H1 (cell line): Measurements from ENCODE around the gene NLN. TPM values are rescaled to one million over a fixed set of nuclear protein-coding genes. Genes with fewer than 3 reads are reported as not detected.

ENCODE experiments used
- CTCF ChIA-PET: fragments of 300-600 bp; sonication (Branson Sonifier 250); formaldehyde crosslinking; loops from one replicate; lab custom pipeline; 2021; ENCODE audit not compliant: partially characterized antibody; lab: Charles Lee
- POLR2A ChIA-PET: fragments of 300-600 bp; sonication (Branson Sonifier 250); formaldehyde crosslinking; loops from one replicate; lab custom pipeline; 2021; ENCODE audit warnings: inconsistent platforms; ENCODE audit not compliant: partially characterized antibody; lab: Charles Lee
- DNase-seq, 2 experiments: peaks; one replicate each; pipeline versions ENCODE4 v3.0.0 to v3.0.0-alpha.2; 2010 to 2022; ENCODE audit warnings: low spot score in 2 of 2, low read depth in 1 of 2, mixed read lengths in 1 of 2
- FAIRE-seq: peaks from 2 replicates; lab custom pipeline; 2011; peaks lifted over from hg19 to GRCh38; lab: Jason Lieb, UNC
- H2AFZ ChIP-seq: 2 replicates; pipeline ENCODE4 v1.8.1; 2012; ENCODE audit warnings: low read length, inconsistent platforms
- H2AK5ac ChIP-seq: 2 replicates; pipeline ENCODE4 v1.6.1; 2013; ENCODE audit warnings: low read depth, low read length
- H2BK120ac ChIP-seq: replicated peaks from 2 replicates; pipeline ENCODE3; 2013; ENCODE audit warnings: low read depth, low read length, inconsistent platforms
- H2BK12ac ChIP-seq: 2 replicates; pipeline ENCODE4 v1.6.1; 2013; ENCODE audit warnings: low read depth, low read length
- H2BK15ac ChIP-seq: 2 replicates; pipeline ENCODE4 v1.6.1; 2013; ENCODE audit warnings: low read length
- H2BK20ac ChIP-seq: 2 replicates; pipeline ENCODE4 v1.6.1; 2013; ENCODE audit warnings: low read length
- H2BK5ac ChIP-seq: 2 replicates; pipeline ENCODE4 v1.6.1; 2013; ENCODE audit warnings: low read depth, low read length
- H3K14ac ChIP-seq: 2 replicates; pipeline ENCODE4 v1.6.1; 2013; ENCODE audit warnings: inconsistent platforms; ENCODE audit not compliant: insufficient read length
- H3K18ac ChIP-seq: 2 replicates; pipeline ENCODE4 v1.6.1; 2013; ENCODE audit warnings: low read length; ENCODE audit errors: extremely low read depth
- H3K23ac ChIP-seq: 2 replicates; pipeline ENCODE4 v1.6.1; 2013; ENCODE audit warnings: inconsistent platforms; ENCODE audit not compliant: insufficient read length
- H3K23me2 ChIP-seq: 2 replicates; pipeline ENCODE4 v1.6.1; 2013; ENCODE audit warnings: low read depth, low read length
- H3K27ac ChIP-seq: 2 replicates; pipeline ENCODE4 v1.6.1; 2011; ENCODE audit warnings: low read depth, low read length, inconsistent platforms
- H3K27me3 ChIP-seq, 4 experiments: replicated peaks in 1 of 4; 1 replicate in 1 of 4; 2 replicates in 3 of 4; pipeline versions ENCODE4 v1.6.1 to v1.8.1; 2011 to 2013; ENCODE audit warnings: low read length in 3 of 4, mild to moderate bottlenecking in 3 of 4, inconsistent platforms in 2 of 4, mixed read lengths in 2 of 4, moderate library complexity in 1 of 4; ENCODE audit not compliant: control insufficient read depth in 3 of 4, insufficient read depth in 3 of 4; ENCODE audit errors: extremely low read depth in 1 of 4
- H3K36me3 ChIP-seq, 4 experiments: 2 replicates each; pipeline versions ENCODE4 v1.6.1 to v1.8.1; 2011 to 2013; ENCODE audit warnings: mild to moderate bottlenecking in 4 of 4, low read length in 3 of 4, moderate library complexity in 2 of 4, control low read depth in 1 of 4, inconsistent platforms in 1 of 4; ENCODE audit not compliant: insufficient read depth in 4 of 4, control insufficient read depth in 2 of 4
- H3K4ac ChIP-seq: replicated peaks from 2 replicates; pipeline ENCODE3; 2013; ENCODE audit warnings: low read length, low read depth, mixed read lengths, inconsistent platforms; ENCODE audit not compliant: insufficient read length
- H3K4me1 ChIP-seq, 4 experiments: replicated peaks in 1 of 4; 1 replicate in 1 of 4; 2 replicates in 3 of 4; pipeline versions ENCODE4 v1.6.1 to v1.8.1; 2011 to 2013; ENCODE audit warnings: low read length in 3 of 4, inconsistent platforms in 2 of 4, mixed read lengths in 1 of 4; ENCODE audit not compliant: insufficient read depth in 4 of 4, control insufficient read depth in 3 of 4
- H3K4me2 ChIP-seq, 2 experiments: 2 replicates each; pipeline versions ENCODE4 v1.6.1 to v1.8.1; 2011 to 2013; ENCODE audit warnings: low read depth in 2 of 2, low read length in 2 of 2, control low read depth in 1 of 2, inconsistent platforms in 1 of 2, mild to moderate bottlenecking in 1 of 2; ENCODE audit not compliant: insufficient read depth in 1 of 2
- H3K4me3 ChIP-seq, 4 experiments: fragments of 200-600, 300-600 bp in 1 of 4; sonication (generic), shearing (Covaris generic), sonication (Bioruptor Twin) in 1 of 4; 2 replicates each; pipeline versions ENCODE4 v1.5.1 to v1.8.1; 2011 to 2016; ENCODE audit warnings: low read length in 4 of 4, low read depth in 3 of 4, control low read depth in 2 of 4, inconsistent platforms in 2 of 4, mild to moderate bottlenecking in 2 of 4, mixed read lengths in 1 of 4, moderate library complexity in 1 of 4; ENCODE audit not compliant: insufficient read depth in 2 of 4; ENCODE audit errors: extremely low read depth in 1 of 4
- H3K56ac ChIP-seq: replicated peaks from 2 replicates; pipeline ENCODE3; 2013; ENCODE audit warnings: low read depth, mild to moderate bottlenecking, mixed read lengths, low read length, inconsistent platforms; ENCODE audit not compliant: insufficient read length
- H3K79me1 ChIP-seq: 2 replicates; pipeline ENCODE4 v1.6.1; 2013; ENCODE audit warnings: low read depth, low read length, control low read depth
- H3K79me2 ChIP-seq, 2 experiments: 2 replicates each; pipeline versions ENCODE4 v1.6.1 to v1.8.1; 2012 to 2013; ENCODE audit warnings: low read length in 2 of 2, mild to moderate bottlenecking in 2 of 2, inconsistent platforms in 1 of 2; ENCODE audit not compliant: insufficient read depth in 2 of 2, control insufficient read depth in 1 of 2
- H3K9ac ChIP-seq, 4 experiments: replicated peaks in 1 of 4; 1 replicate in 1 of 4; 2 replicates in 3 of 4; pipeline versions ENCODE4 v1.6.1 to v1.8.1; 2011 to 2013; ENCODE audit warnings: low read depth in 3 of 4, low read length in 3 of 4, control low read depth in 2 of 4, mild to moderate bottlenecking in 2 of 4, moderate library complexity in 2 of 4, inconsistent platforms in 1 of 4; ENCODE audit errors: extremely low read depth in 1 of 4
- H3K9me3 ChIP-seq, 2 experiments: 2 replicates each; pipeline versions ENCODE4 v1.6.1 to v1.8.1; 2012 to 2013; ENCODE audit warnings: mild to moderate bottlenecking in 2 of 2, moderate library complexity in 2 of 2, control low read depth in 1 of 2, inconsistent platforms in 1 of 2, low read depth in 1 of 2, low read length in 1 of 2, mixed read lengths in 1 of 2; ENCODE audit not compliant: insufficient read depth in 2 of 2
- H4K20me1 ChIP-seq, 2 experiments: replicated peaks in 1 of 2; 2 replicates each; pipeline versions ENCODE3 to v1.8.1; 2011 to 2013; ENCODE audit warnings: inconsistent platforms in 2 of 2, low read length in 2 of 2, mild to moderate bottlenecking in 1 of 2; ENCODE audit not compliant: insufficient read depth in 2 of 2, control insufficient read depth in 1 of 2
- H4K5ac ChIP-seq: 2 replicates; pipeline ENCODE4 v1.6.1; 2013; ENCODE audit warnings: low read length, low read depth, mixed read lengths, inconsistent platforms; ENCODE audit not compliant: insufficient read length
- H4K8ac ChIP-seq: 2 replicates; pipeline ENCODE4 v1.8.0; 2013; ENCODE audit warnings: mild to moderate bottlenecking, moderate library complexity, low read length, inconsistent platforms; ENCODE audit not compliant: insufficient read depth; ENCODE audit errors: extremely low read depth
- H4K91ac ChIP-seq: replicated peaks from 2 replicates; pipeline ENCODE3; 2013; ENCODE audit warnings: low read length, mixed read lengths, inconsistent platforms; ENCODE audit not compliant: insufficient read length
- EZH2 ChIP-seq: fragments of 200-600 bp; sonication (generic); IDR thresholded peaks from 2 replicates; pipeline ENCODE4 v1.7.1; 2012; ENCODE audit warnings: low read depth, mild to moderate bottlenecking, moderate library complexity, low read length, inconsistent platforms; ENCODE audit not compliant: severe bottlenecking
- JUN ChIP-seq: IDR thresholded peaks from 2 replicates; pipeline ENCODE4 v1.6.1; 2011; ENCODE audit warnings: low read depth, mild to moderate bottlenecking, improper control_type of control experiment, low read length
- JUND ChIP-seq: IDR thresholded peaks from 2 replicates; pipeline ENCODE4 v1.6.1; 2011; ENCODE audit warnings: mild to moderate bottlenecking, improper control_type of control experiment, low read length
- RBBP5 ChIP-seq: IDR thresholded peaks from 2 replicates; pipeline ENCODE4 v1.7.1; 2012; ENCODE audit warnings: low read depth, mild to moderate bottlenecking, inconsistent platforms, low read length, moderate library complexity, borderline replicate concordance
- TEAD4 ChIP-seq: IDR thresholded peaks from 2 replicates; pipeline ENCODE4 v1.6.1; 2012; ENCODE audit warnings: low read depth, low read length, inconsistent platforms, mixed read lengths
- WGBS, 2 experiments: shearing (Covaris generic) in 1 of 2; methylation state at CpG; one replicate each; pipeline versions ENCODE4 v1.1.6 to v1.1.7; 2013 to 2015; ENCODE audit warnings: low lambda C conversion rate in 2 of 2, mixed read lengths in 2 of 2, inconsistent platforms in 1 of 2, low coverage in 1 of 2, missing lambda C conversion rate in 1 of 2; ENCODE audit not compliant: insufficient replicate concordance in 2 of 2, insufficient coverage in 1 of 2, insufficient read length in 1 of 2; ENCODE audit errors: extremely low coverage in 1 of 2, missing lambda C conversion rate in 1 of 2; 5-methylcytosine and 5-hydroxymethylcytosine counted together
- polyA plus RNA-seq, 7 experiments: library from polyadenylated mRNA; depleted of rRNA in 3 of 7; stranded (reverse) in 5 of 7; unstranded in 2 of 7; fragments of >200 nt in 5 of 7; fragments of 200-250 nt in 2 of 7; gene quantifications; 1 replicate in 5 of 7; 2 replicates in 1 of 7; 4 replicates in 1 of 7; pipeline versions ENCODE4 v1.2.1 to v1.2.3, GENCODE V29; 2011 to 2013; ENCODE audit warnings: missing spikeins in 2 of 7, mixed read lengths in 2 of 7
- total RNA-seq: library from RNA; stranded (reverse); fragmentation: NEBNext Ultra II Directional; extraction: Animal tissue kit (Norgen Biotek cat#: 25700); gene quantifications from 2 replicates; pipeline ENCODE4 v1.2.1, GENCODE V29; 2021

Gene NLN
- total and polyA plus RNA-seq, 2 of the 8 experiments (the other 6 are each of a cell fraction or from before 2014, with no cell fraction given), result 46.7 to 192 TPM

DNA sequence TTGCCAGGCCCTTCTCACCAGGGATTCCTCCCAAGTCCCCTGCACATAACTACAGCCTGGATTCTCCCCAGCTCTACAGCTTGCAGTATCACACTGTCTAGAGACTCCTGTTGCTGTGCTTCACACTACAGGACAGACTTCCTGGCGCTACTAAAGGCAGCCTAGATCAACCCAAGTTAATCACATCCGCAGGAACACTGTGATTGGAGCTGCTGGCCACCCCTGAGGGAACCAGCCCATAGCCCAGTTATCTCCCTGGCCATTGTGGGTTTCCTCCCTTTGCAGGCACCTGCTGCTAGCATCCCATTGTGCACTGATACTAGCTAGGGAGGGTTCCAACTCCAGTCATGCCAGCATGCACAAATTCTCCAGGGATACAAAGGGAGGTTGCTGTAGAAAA, 53.5 kb downstream of the NLN start:
- Histone ChIP-seq H3K9me3 (no peaks in the 10 kb centered on the region), H4K20me1 (peaks cover 0 to 4% of the 10 kb centered on the region in 2 experiments), H3K79me2 (no peaks in the 10 kb centered on the region; a peak in 1 of 4 replicates), H3K56ac (no peak overlapping the region), H4K91ac (no peak overlapping the region), H2AFZ (no peak overlapping the region), H2BK120ac (no peak overlapping the region), H4K8ac (no peak overlapping the region), H3K36me3 (peaks cover 2 to 46% (median 21%) of the 10 kb centered on the region in 4 experiments; a peak in 7 of 8 replicates), H2BK12ac (no peak overlapping the region), H2BK5ac (no peak overlapping the region), H3K79me1 (peaks cover 2% of the 10 kb centered on the region; the same call in 1 of the 2 replicates), H3K4me1 (0 out of 7 replicates have a peak, but pooled peaks cover 0 to 2% (median 0%) of the 10 kb centered on the region in 4 experiments), H3K23me2 (no peaks in the 10 kb centered on the region), H3K4ac (no peak overlapping the region), H3K4me3 (no peak overlapping the region), H3K18ac (no peak overlapping the region), H2AK5ac (no peak overlapping the region), H3K27ac (no peak overlapping the region; the same call in 1 of the 2 replicates), H3K27me3 (no peaks in the 10 kb centered on the region), H3K4me2 (no peak overlapping the region), H2BK20ac (no peak overlapping the region), H3K14ac (no peak overlapping the region), H2BK15ac (no peak overlapping the region), H4K5ac (no peak overlapping the region), H3K9ac (no peak overlapping the region), H3K23ac (no peak overlapping the region)
- CTCF ChIA-PET, result interaction anchor here (0.5 to 1.0 kb wide), 2 partner anchors 44 to 111 kb away, joined by 3 read pairs; no protein-coding TSS in a partner anchor
- FAIRE-seq (no peak), DNase-seq (no peak)
- POLR2A ChIA-PET, result interaction anchor here (1.3 kb wide), 1 partner anchor 8 kb away, joined by 3 read pairs; no protein-coding TSS in a partner anchor
- TF ChIP-seq TEAD4, result no peak
- no peak for TF ChIP-seq JUND
- TF ChIP-seq JUN, result no peak
- TF ChIP-seq EZH2, result no peak
- TF ChIP-seq RBBP5, result no peak
- 95% methylated on average over 2 of the region's 2 CpGs; no CpG with 5 or more reads in 1 of the 2 experiments for WGBS, 2 experiments
